Esophagus (tissue), 2 donors: ENCODE data around the gene SLC4A1AP. TPM values are rescaled to one million over a fixed set of nuclear protein-coding genes. Genes with fewer than 3 reads are reported as not detected.
"Not testable (repeated sequence)": the region's sequence is repeated elsewhere in the genome, so short reads cannot be mapped to it uniquely, and the experiment has no call there.

Experiments used
- H3K27ac ChIP-seq, 2 donors: one replicate each; pipeline ENCODE4 v1.5.1; 2013; ENCODE audit warnings: low read depth in 2 of 2, mild to moderate bottlenecking in 2 of 2, inconsistent platforms in 1 of 2, low read length in 1 of 2, moderate library complexity in 1 of 2
- H3K27me3 ChIP-seq, 2 donors: one replicate each; pipeline ENCODE4 v1.6.1; 2013; ENCODE audit warnings: low read length in 2 of 2, control low read depth in 1 of 2, mild to moderate bottlenecking in 1 of 2; ENCODE audit not compliant: insufficient read depth in 2 of 2, control insufficient read depth in 1 of 2
- H3K36me3 ChIP-seq, 2 donors: one replicate each; pipeline ENCODE4 v1.6.1; 2013; ENCODE audit warnings: low read length in 1 of 2; ENCODE audit not compliant: control insufficient read depth in 2 of 2, insufficient read depth in 2 of 2
- H3K4me1 ChIP-seq, 2 donors: one replicate each; pipeline ENCODE4 v1.6.1; 2013; ENCODE audit warnings: low read length in 1 of 2; ENCODE audit not compliant: control insufficient read depth in 2 of 2, insufficient read depth in 2 of 2
- H3K4me3 ChIP-seq, 2 donors: one replicate each; pipeline ENCODE4 v1.5.1; 2013; ENCODE audit warnings: low read length in 2 of 2, mild to moderate bottlenecking in 2 of 2, low read depth in 1 of 2, moderate library complexity in 1 of 2
- H3K9me3 ChIP-seq, 2 donors: one replicate each; pipeline ENCODE4 v1.6.1; 2013; ENCODE audit warnings: mild to moderate bottlenecking in 2 of 2, low read depth in 1 of 2, low read length in 1 of 2, moderate library complexity in 1 of 2; ENCODE audit not compliant: control insufficient read depth in 2 of 2, insufficient read depth in 1 of 2
- WGBS, 2 donors: extraction: QIAGEN DNeasy Blood & Tissue Kit; methylation state at CpG; one replicate each; pipeline ENCODE4 v1.1.7; 2013; 5-methylcytosine and 5-hydroxymethylcytosine counted together
- polyA plus RNA-seq, 2 donors: library from polyadenylated mRNA; stranded (reverse); fragments of 200-250 nt; gene quantifications; one replicate each; pipeline ENCODE4 v1.2.3, GENCODE V29; 2013
- donor health status: healthy with polysubstance abuse.
- donor health status: Bipolar disorder and iron deficiency.

Gene SLC4A1AP
- 10 to 100 TPM in 1 of 2 donors, 1 to 10 TPM in 1; 10.0 to 15.1 TPM for polyA plus RNA-seq

- WGBS, 2 donors: 0 to 1% methylated on average over 56 of the region's 56 CpGs
- no peaks in the 10 kb centered on the region for H3K4me1 ChIP-seq
- peaks cover 7 to 9% of the 10 kb centered on the region in 2 donors for H3K36me3 ChIP-seq
- H3K9me3 ChIP-seq: no peaks in the 10 kb centered on the region
- H3K4me3 ChIP-seq: peak within 1 kb of the TSS; percentile 81 to 87
- peak within 1 kb of the TSS; percentile 86 to 98 for H3K27ac ChIP-seq
- H3K27me3 ChIP-seq: no peaks in the 10 kb centered on the region
Measured at GRCh38 chr2:27663285-27664153, at the start of gene SLC4A1AP, which contains the start of gene SUPT7L. Gene SLC4A1AP, plus strand, starts transcription at chr2:27663889. Its CDS starts 26 bp downstream, at chr2:27663915. Gene SUPT7L, minus strand, starts transcription at chr2:27663614. Its CDS starts 1,422 bp downstream, at chr2:27662192.

GRCh38 chr2:27613985-27614384 is 49.7 kb upstream of the SLC4A1AP start:
- no peak overlapping the region for H3K4me3 ChIP-seq
- H3K36me3 ChIP-seq: peaks cover 4 to 11% of the 10 kb centered on the region in 2 donors
- 92 to 98% methylated on average over 2 of the region's 2 CpGs for WGBS, 2 donors
- H3K27ac ChIP-seq: no peak overlapping the region
- no peaks in the 10 kb centered on the region for H3K4me1 ChIP-seq
- no peaks in the 10 kb centered on the region for H3K27me3 ChIP-seq
- no peaks in the 10 kb centered on the region for H3K9me3 ChIP-seq

- H3K27me3 ChIP-seq: no peaks in the 10 kb centered on the region
- H3K9me3 ChIP-seq: no peaks in the 10 kb centered on the region
- H3K4me3 ChIP-seq: no peak overlapping the region
- H3K36me3 ChIP-seq: peaks cover 4 to 11% of the 10 kb centered on the region in 2 donors
- no peaks in the 10 kb centered on the region for H3K4me1 ChIP-seq
- no peak overlapping the region for H3K27ac ChIP-seq
- WGBS, 2 donors: 98 to 99% methylated on average over 3 of the region's 3 CpGs
Measured at GRCh38 chr2:27615316-27615715, 48.4 kb upstream of the SLC4A1AP start.

GRCh38 chr2:27621524-27621923 is 42.2 kb upstream of the SLC4A1AP start:
- WGBS, 2 donors: 64 to 70% methylated on average over 1 of the region's 1 CpG

GRCh38 chr2:27622921-27623384 is 40.7 kb upstream of the SLC4A1AP start:
- no peaks in the 10 kb centered on the region for H3K27me3 ChIP-seq
- no peak overlapping the region for H3K27ac ChIP-seq
- H3K4me1 ChIP-seq: no peaks in the 10 kb centered on the region
- H3K36me3 ChIP-seq: peaks cover 3 to 5% of the 10 kb centered on the region in 2 donors
- H3K4me3 ChIP-seq: no peak overlapping the region
- H3K9me3 ChIP-seq: no peaks in the 10 kb centered on the region
- whole genome bisulfite sequencing, 2 donors: 60% methylated on average over 3 of the region's 3 CpGs

More at GRCh38 chr2:27621524-27621923, 42.2 kb upstream of the SLC4A1AP start:
- H3K27me3 ChIP-seq: no peaks in the 10 kb centered on the region
- no peaks in the 10 kb centered on the region for H3K4me1 ChIP-seq
- no peak overlapping the region for H3K27ac ChIP-seq
- H3K4me3 ChIP-seq: no peak overlapping the region
- H3K9me3 ChIP-seq: no peaks in the 10 kb centered on the region
- peaks cover 6 to 7% of the 10 kb centered on the region in 2 donors for H3K36me3 ChIP-seq

- H3K27ac ChIP-seq: no peak overlapping the region
- peaks cover 3 to 5% of the 10 kb centered on the region in 2 donors for H3K36me3 ChIP-seq
- H3K27me3 ChIP-seq: no peaks in the 10 kb centered on the region
- no peak overlapping the region for H3K4me3 ChIP-seq
- peaks cover 0 to 2% of the 10 kb centered on the region in 2 donors for H3K4me1 ChIP-seq
- no peaks in the 10 kb centered on the region for H3K9me3 ChIP-seq
Measured at GRCh38 chr2:27624943-27625342, 38.7 kb upstream of the SLC4A1AP start.

- not testable (repeated sequence) for H3K4me3 ChIP-seq, H3K27ac ChIP-seq, H3K36me3 ChIP-seq, H3K9me3 ChIP-seq, H3K4me1 ChIP-seq, H3K27me3 ChIP-seq
- WGBS, 2 donors: 74 to 76% methylated on average over 1 of the region's 1 CpG
Measured at GRCh38 chr2:27626323-27626722, 37.4 kb upstream of the SLC4A1AP start.

GRCh38 chr2:27626921-27627320 is 36.8 kb upstream of the SLC4A1AP start:
- WGBS, 2 donors: 54 to 58% methylated on average over 3 of the region's 3 CpGs
- H3K36me3 ChIP-seq, H3K27me3 ChIP-seq, H3K4me3 ChIP-seq, H3K4me1 ChIP-seq, H3K9me3 ChIP-seq: not testable (repeated sequence)
- peak overlapping the region in 1 of 2 donors; percentile 13 for H3K27ac ChIP-seq

- H3K9me3 ChIP-seq: no peaks in the 10 kb centered on the region
- peak overlapping the region; percentile 74 to 91 for H3K27ac ChIP-seq
- H3K4me3 ChIP-seq: peak overlapping the region; percentile 72 to 76
- H3K4me1 ChIP-seq: peaks cover 0 to 2% of the 10 kb centered on the region in 2 donors
- peaks cover 2 to 5% of the 10 kb centered on the region in 2 donors for H3K36me3 ChIP-seq
- WGBS, 2 donors: 4% methylated on average over 18 to 21 of the region's 21 CpGs
- no peaks in the 10 kb centered on the region for H3K27me3 ChIP-seq
Measured at GRCh38 chr2:27627963-27628766, 35.5 kb upstream of the SLC4A1AP start.
